GM19438 (cell line): ENCODE measurements around the gene CFAP58.
"Not testable (repeated sequence)": the region's sequence is repeated elsewhere in the genome, so short reads cannot be mapped to it uniquely, and the experiment has no call there.

Experiments
- ATAC-seq: cut with Tn5 transposase; IDR thresholded peaks from one replicate; pipeline ENCODE4 v1.9.1; 2021; ENCODE audit warnings: low read depth; ENCODE audit not compliant: unreplicated experiment

The CFAP58 gene

GRCh38 chr10:104427989-104428388, 74.4 kb downstream of the CFAP58 start:
- ATAC-seq, result no peak

GRCh38 chr10:104429846-104430245, 76.2 kb downstream of the CFAP58 start:
- no peak for ATAC-seq

- ATAC-seq, result no peak
These were observed 76.7 kb downstream of the CFAP58 start for GRCh38 chr10:104430360-104430759.

- no peak for ATAC-seq
These were observed 80.0 kb downstream of the CFAP58 start for GRCh38 chr10:104433669-104434068.

DNA sequence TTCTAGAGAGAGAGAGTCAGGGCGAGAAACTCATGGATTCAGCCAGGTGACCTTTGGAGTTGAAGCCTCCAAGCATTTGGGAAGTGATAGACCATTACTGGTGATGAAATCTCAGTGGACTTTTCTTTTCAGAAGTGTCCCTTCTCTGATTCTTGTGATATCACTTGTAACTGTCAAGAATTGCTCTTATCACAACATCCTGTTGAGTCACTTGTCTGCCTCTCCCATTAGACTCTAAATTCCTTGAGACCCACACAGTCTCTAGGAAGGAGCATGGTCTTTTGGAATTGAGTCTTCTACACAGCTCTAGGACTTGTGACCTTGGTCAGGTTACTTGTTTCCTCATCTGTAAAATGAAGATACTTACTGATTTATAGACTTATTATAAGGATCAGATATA, 81.0 kb downstream of the CFAP58 start:
- ATAC-seq, result no peak

DNA sequence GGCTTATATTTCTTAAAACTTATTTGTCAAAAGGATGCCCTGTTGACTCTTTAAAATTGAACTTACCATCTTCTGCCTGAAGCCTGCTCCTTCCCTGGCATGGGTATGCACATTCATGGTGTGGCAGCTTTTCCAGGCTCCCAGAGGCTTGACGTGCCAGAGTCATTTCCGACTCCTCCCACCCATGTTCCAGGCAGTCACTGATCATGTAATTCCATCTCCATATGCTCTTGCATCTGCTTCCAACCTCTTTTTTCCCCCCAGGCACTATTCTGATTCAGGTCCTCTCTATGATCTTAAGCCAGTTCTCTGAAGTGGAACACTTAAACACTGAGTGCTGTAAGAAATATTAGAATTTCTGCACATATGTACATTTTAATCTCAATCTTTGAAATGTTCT, 82.2 kb downstream of the CFAP58 start:
- ATAC-seq, result no peak

GRCh38 chr10:104437226-104437625, 83.6 kb downstream of the CFAP58 start:
- no peak for ATAC-seq

DNA sequence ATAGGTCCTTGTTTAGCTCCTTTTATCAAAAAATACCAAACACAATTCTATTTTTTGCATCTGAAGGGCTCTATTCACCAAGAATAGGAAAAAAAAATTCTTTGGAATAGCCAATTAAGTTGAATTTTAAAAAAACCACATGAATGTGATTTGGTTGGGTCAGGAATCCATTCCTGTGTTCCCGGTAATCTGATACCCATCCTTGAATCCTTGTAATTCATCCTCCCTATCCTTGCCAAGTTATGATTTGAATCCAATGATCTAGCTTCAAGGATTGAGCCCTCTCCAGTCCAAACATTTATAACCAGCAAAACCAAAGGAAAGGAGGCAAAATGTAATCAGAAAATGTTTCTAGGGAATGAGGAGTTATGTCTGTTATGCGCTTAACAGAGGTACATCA, 86.6 kb downstream of the CFAP58 start:
- no peak for ATAC-seq

DNA sequence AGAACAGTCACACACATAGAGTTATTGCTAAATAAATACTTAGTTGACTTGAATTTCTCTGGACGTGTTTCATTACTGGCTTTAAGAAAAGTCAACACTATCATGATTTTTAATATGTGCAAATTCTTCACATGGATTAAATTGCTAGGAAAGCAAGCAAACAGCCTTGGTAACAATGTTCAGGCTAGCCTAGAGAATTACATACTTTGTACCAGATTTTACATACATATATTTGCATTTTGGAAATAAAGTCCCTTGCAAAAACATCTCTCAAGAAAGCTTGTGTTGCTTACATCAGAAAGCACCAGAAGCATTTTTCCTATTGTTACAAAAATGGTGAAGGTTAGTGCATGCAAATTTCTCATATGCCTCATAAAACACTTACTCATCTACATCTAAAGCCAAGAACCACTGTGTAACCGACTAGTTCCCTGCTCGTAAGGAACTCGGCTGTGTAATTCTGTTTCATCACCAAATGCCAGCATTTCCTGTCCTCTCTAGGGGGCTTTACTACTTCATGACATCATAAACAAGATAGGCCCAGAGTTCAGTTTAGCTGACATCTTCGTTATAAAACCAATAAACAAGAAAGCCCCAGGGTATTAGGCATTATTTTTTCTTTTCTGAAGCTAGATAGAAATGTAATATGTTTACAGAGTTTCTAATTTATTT, 87.8 kb downstream of the CFAP58 start:
- ATAC-seq, result no peak

- ATAC-seq, result no peak
These were observed 91.7 kb downstream of the CFAP58 start for GRCh38 chr10:104445359-104445758.

GRCh38 chr10:104446151-104446550, 92.5 kb downstream of the CFAP58 start:
- ATAC-seq, result no peak

- ATAC-seq, result no peak
These were observed 93.7 kb downstream of the CFAP58 start for GRCh38 chr10:104447331-104447730.

- no peak for ATAC-seq
These were observed 94.3 kb downstream of the CFAP58 start for GRCh38 chr10:104447906-104448305.

DNA sequence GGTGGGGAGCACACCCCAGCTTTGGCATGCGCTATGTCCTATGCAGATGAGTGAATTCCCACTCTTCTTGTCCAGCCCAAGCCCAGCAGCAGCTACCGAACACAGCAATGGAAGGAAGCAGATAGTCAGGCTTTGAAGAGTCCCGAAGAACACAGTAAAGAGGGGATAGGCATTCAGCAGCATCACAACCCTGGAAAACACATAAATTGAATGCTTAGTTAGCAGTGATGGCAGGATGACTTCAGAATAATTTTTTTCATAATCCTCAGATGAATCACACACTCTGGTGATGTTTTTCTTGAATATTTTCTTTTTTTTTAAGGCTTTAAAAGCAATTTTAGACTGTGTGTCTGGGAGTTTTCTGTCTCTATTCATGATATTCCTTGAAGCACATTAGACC, 95.8 kb downstream of the CFAP58 start:
- no peak for ATAC-seq

- ATAC-seq, result no peak
These were observed 96.9 kb downstream of the CFAP58 start for GRCh38 chr10:104450490-104450889.

GRCh38 chr10:104450954-104451353, 97.3 kb downstream of the CFAP58 start:
- ATAC-seq, result no peak

GRCh38 chr10:104452977-104453376, 99.3 kb downstream of the CFAP58 start:
- no peak for ATAC-seq

- no peak for ATAC-seq
These were observed 103.3 kb downstream of the CFAP58 start for GRCh38 chr10:104456802-104457542.

DNA sequence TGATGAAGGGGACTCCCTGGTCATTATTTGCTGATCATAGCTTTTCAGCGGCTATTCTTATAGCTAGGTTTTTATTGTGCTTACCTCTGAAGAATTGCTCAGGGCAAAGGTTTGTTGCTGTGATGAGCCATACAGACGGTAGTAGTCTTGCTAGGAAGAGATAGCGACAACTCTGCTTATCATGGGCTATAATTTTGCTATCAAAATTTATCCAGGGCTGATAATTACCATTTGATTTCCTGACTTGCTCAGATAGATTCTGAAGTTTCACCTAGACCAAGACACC, 103.9 kb downstream of the CFAP58 start:
- no peak for ATAC-seq

DNA sequence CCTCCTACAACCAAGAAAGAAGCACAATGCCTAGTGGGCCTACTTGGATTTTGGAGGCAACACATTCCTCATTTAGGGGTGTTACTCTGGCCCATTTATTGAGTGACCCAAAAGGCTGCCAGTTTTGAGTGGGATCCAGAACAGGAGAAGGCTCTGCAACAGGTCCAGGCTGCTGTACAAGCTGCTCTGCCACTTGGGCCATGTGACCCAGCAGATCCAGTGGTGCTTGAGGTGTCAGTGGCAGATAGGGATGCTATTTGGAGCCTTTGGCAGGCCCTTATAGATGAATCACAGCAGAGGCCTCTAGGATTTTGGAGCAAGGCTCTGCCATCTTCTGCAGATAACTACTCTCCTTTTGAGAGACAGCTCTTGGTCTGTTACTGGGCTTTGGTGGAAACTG, 111.9 kb downstream of the CFAP58 start:
- ATAC-seq, result not testable (repeated sequence)

- ATAC-seq, result not testable (repeated sequence)
These were observed 115.2 kb downstream of the CFAP58 start for GRCh38 chr10:104468818-104469217.

DNA sequence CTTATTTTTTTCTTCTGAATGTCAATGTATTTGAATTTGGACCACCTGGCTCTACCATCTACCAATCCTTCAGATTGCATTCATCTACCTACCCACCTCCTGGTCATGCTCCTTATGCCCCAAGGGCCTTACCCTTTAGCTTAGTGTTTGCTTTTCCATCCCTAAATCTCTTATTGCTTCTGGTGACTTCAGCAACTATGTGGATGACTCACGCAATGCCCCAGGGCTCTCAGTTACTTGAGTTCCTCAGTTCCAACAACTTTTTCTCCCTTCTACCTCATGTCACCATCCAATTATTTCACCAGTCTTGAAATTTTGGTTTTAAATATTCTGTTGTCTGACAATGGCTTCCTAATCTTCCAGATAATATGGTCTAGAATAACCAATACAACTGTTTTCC, 118.9 kb downstream of the CFAP58 start:
- no peak for ATAC-seq
